GM18502 (cell line): Measurements from ENCODE around the gene WFDC5.

Experiments used
- ATAC-seq: cut with Tn5 transposase; IDR thresholded peaks from one replicate; pipeline ENCODE4 v1.9.1; 2021; ENCODE audit warnings: mild to moderate bottlenecking; ENCODE audit not compliant: unreplicated experiment, poor library complexity

Gene WFDC5

DNA sequence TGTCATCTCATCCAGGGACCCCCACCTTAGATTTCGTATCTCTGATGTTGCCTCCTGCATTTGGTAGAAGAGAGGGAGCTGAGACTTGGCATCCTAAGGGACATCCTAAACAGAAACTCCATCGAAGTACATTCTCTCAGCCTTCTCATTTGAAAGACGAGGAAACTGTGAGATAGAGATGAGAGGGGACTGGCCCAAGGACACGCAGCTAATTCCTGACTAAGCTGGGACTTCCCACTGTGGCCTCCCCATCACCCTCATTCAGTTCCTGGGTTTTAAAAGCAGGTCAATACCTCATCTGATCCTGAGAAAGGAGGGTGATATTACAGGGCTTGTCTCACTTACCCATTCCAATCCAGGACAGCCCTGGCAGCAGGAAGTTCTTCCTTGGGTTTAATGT lies 855 bp upstream of the WFDC5 start:
- ATAC-seq = no peak

DNA sequence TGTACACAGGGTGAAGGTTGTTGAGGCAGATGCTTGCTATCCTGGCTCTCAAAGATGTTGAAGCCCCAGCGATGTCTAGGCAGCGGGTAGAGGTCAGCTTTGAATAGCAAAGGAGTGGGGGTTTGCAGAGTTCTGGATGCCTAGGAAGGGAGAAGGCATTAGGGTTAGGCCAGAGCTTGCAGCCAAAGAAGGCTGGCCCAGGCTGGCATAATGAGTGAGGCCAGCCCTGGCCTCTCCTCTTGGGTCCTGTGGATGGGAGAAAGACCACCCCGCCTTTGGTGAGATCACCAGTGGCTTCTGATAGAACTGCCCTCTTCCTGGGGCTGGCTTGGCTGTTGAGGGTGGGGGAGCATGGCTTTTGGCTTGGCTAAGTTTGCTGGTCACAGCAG lies 406 bp upstream of the WFDC5 start:
- no peak for ATAC-seq

- ATAC-seq = no peak
Measured at GRCh38 chr20:45113865-45114264, 1.1 kb downstream of the WFDC5 start.

- no peak for ATAC-seq
Measured at GRCh38 chr20:45112754-45113153, 2.2 kb downstream of the WFDC5 start.

GRCh38 chr20:45111799-45112471 lies 3.0 kb downstream of the WFDC5 start:
- ATAC-seq = no peak

GRCh38 chr20:45111285-45111684 lies 3.7 kb downstream of the WFDC5 start:
- ATAC-seq = no peak

DNA sequence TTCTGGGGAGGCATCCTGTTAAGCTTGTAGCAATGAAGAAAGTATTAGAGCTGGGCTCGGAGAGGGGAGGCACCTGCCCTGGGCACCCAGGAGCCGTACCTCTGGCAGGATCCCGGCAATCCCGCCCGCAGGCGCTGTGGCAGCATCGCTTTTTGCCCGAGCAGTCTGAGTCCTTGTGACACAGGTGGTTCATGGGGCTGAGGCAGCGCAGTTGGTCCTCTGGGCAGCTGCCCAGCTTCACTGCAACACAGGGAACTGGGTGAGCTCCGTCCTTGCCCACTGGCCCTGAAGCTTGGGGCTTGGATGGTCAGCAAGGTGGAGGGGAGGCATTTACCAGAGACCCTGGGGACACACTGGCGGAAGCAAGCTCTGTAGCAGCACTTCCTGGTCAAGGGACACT lies 4.7 kb downstream of the WFDC5 start:
- ATAC-seq = no peak

- ATAC-seq = no peak
Measured at GRCh38 chr20:45109634-45110033, 5.3 kb downstream of the WFDC5 start.

- ATAC-seq = no peak
Measured at GRCh38 chr20:45105317-45105716, 9.7 kb downstream of the WFDC5 start.

DNA sequence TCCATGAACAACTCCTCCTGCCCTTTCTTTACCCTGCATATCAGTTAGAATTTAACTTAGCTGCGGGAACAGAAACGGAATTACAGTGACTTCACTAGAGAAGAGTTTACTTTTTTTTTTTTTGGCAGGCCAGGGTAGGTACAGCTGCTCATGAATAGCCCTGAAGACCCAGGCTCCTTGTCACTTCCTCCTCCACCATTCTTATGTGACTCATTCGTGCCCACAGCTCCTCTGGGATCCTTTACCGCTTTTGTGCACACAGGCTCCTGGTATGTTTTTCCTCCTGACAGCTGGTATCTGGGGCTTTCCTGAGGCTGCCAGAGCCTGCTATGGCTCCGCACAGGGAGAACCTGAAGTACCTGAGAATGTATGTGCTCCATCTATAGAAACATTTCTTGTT lies 10.2 kb downstream of the WFDC5 start:
- no peak for ATAC-seq

GRCh38 chr20:45103072-45103471 lies 11.9 kb downstream of the WFDC5 start:
- ATAC-seq = no peak

DNA sequence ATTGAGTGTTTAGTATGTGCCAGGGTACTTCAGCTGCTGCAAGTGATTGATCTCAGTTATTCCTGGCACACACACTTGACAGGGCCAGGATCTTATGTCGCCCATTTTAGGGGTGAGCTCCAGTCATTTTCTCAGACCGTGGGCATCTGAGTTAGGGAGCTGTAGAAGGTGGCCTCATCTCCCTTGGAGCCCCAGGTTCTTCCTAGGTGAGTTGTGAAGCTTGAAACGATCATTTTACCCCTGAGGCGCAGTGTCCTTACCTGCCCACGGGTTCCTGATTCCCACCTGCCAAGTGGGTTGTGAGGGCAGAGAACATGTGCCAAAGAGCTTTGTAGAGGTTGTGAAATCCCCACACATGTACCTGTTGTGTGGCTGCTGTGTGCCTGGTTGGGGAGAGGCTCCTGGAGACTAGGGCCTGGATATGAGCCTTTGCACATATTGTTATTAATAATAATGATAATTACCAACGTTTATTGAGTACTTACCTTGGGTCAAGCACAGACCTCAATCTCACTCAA lies 13.6 kb downstream of the WFDC5 start:
- ATAC-seq = no peak

- no peak for ATAC-seq
Measured at GRCh38 chr20:45100563-45101245, 14.3 kb downstream of the WFDC5 start, which contains the start of gene KCNS1. Gene KCNS1 (minus strand): TSS chr20:45101127. CDS start chr20:45099236, 1,891 bp downstream.

GRCh38 chr20:45098103-45098773 lies 16.7 kb downstream of the WFDC5 start:
- ATAC-seq = no peak

DNA sequence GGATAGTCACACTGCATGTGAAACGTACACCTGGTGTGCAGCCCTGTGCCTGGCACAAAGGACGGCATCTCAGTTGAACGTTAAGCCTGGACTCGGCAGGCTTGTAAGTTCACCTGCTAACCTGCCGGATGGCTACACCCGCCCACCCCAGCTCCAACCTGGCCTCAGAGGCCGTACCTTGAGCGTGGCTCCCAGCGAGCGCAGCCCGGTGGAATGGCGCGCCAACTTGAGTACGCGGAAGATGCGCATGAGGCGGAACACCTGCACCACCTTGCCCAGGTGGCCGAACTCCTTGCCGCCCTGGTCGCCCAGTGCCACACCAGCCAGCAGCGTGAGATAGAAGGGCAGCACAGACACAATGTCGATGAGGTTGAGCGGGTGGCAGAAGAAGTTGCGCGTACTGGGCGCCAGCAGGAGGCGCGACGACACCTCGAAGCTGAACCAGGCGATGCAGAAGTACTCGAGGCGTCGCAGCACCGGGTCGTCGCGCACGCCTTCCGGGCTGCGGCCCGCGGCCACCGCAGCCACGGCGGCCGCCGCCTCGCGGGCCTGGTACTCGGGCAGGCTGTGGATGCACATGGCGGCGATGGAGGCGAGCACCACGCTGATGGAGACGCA lies 17.4 kb downstream of the WFDC5 start:
- ATAC-seq = no peak

GRCh38 chr20:45096781-45097180 lies 18.2 kb downstream of the WFDC5 start:
- ATAC-seq = no peak

DNA sequence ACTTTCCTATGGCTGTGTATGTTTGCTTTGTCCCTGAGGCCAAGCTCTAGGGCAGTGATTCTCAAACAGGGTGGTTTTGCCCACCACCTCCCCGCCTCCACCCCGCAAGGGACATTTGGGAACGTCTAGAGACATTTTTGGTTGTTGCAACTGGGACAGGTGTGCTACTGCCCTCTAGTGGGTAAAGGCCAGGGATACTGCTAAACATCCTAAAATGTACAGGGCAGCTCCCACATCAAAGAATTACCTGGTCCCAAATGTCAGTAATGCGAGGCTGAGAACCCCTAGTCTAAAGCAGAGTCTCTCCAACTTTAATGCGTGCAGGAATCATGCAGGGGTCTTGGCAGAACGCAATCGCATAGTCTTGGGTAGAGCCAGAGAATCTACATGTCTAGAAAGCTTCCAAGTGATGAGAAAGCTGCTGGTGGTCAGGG lies 19.2 kb downstream of the WFDC5 start:
- ATAC-seq = no peak

GRCh38 chr20:45094864-45095574 lies 20.0 kb downstream of the WFDC5 start:
- ATAC-seq = no peak

- no peak for ATAC-seq
Measured at GRCh38 chr20:45094201-45094600, 20.8 kb downstream of the WFDC5 start.

GRCh38 chr20:45092898-45093297 lies 22.1 kb downstream of the WFDC5 start:
- ATAC-seq = no peak
